ENCODE data around the gene DYNC1H1. TPM values are rescaled to one million over a fixed set of nuclear protein-coding genes. Genes with fewer than 3 reads are reported as not detected.
A peak's percentile ranks its signal among the peaks of the same experiment; 100 is the strongest.

The DYNC1H1 gene
- polyA plus RNA-seq, 1 donor from 2014 or later = 298 TPM

DNA sequence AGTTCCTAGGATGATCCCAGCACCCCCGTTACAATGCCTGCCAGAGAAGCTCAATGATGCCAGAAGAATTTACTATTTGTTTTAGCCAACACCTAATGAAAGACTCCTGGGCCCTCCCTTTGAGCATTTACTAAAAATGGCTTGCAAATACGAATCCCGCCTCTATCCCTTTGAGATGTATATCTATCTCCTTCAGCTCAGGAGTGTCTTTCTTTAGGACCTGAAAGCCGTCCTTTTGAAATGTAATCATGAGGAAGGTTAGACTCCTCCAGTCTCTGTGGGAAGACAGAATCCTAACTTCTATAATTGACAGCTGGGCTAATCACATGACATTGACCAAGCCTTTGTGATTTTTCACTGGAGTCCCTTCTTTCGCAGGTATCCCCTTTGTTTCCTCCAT, 19.2 kb upstream of the DYNC1H1 start:
- no peak for TF ChIP-seq EP300 (conservative IDR thresholded peaks at IDR 0.05; ENCODE audit: poor library complexity, severe bottlenecking)
- no peak for TF ChIP-seq SMC3 (conservative IDR thresholded peaks at IDR 0.05; ENCODE audit: poor library complexity)
- no peak for TF ChIP-seq POLR2AphosphoS5 (IDR thresholded peaks at IDR 0.05)
- no peak for TF ChIP-seq TAF1 (IDR thresholded peaks at IDR 0.05; ENCODE audit: low read depth)
- TF ChIP-seq MXI1 (conservative IDR thresholded peaks at IDR 0.05; ENCODE audit: poor library complexity, severe bottlenecking) = no peak
- TF ChIP-seq RAD21 (conservative IDR thresholded peaks at IDR 0.05) = no peak
- TF ChIP-seq, protein P1, sequence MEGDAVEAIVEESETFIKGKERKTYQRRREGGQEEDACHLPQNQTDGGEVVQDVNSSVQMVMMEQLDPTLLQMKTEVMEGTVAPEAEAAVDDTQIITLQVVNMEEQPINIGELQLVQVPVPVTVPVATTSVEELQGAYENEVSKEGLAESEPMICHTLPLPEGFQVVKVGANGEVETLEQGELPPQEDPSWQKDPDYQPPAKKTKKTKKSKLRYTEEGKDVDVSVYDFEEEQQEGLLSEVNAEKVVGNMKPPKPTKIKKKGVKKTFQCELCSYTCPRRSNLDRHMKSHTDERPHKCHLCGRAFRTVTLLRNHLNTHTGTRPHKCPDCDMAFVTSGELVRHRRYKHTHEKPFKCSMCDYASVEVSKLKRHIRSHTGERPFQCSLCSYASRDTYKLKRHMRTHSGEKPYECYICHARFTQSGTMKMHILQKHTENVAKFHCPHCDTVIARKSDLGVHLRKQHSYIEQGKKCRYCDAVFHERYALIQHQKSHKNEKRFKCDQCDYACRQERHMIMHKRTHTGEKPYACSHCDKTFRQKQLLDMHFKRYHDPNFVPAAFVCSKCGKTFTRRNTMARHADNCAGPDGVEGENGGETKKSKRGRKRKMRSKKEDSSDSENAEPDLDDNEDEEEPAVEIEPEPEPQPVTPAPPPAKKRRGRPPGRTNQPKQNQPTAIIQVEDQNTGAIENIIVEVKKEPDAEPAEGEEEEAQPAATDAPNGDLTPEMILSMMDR (IDR thresholded peaks at IDR 0.05; ENCODE audit: poor library complexity, severe bottlenecking) = no peak
- TF ChIP-seq REST (IDR thresholded peaks at IDR 0.05; ENCODE audit: borderline replicate concordance) = no peak
- no peak for TF ChIP-seq EZH2 (IDR thresholded peaks at IDR 0.05; ENCODE audit: borderline replicate concordance, insufficient read depth, low read length, poor library complexity, severe bottlenecking)
- no peak overlapping the region for H3K4me2 ChIP-seq (ENCODE audit: low read length)
- no peaks in the 10 kb centered on the region for H3K9me2 ChIP-seq (ENCODE audit: insufficient read depth, low read length)
- no peaks in the 10 kb centered on the region for H3K27me3 ChIP-seq (ENCODE audit: insufficient read depth, low read depth, low read length)
- H3K9ac ChIP-seq (ENCODE audit: low read length) = no peak overlapping the region
- no peak overlapping the region for H2AFZ ChIP-seq (ENCODE audit: low read depth, low read length)
- no peaks in the 10 kb centered on the region for H3K9me3 ChIP-seq (ENCODE audit: low read length)
- H3K4me3 ChIP-seq (ENCODE audit: low read length) = no peak overlapping the region
- H3K36me3 ChIP-seq (ENCODE audit: insufficient read depth, low read length) = no peaks in the 10 kb centered on the region
- H3K27ac ChIP-seq (ENCODE audit: low read length) = no peak overlapping the region
- H4K20me1 ChIP-seq (ENCODE audit: insufficient read depth) = no peaks in the 10 kb centered on the region
- H3K79me2 ChIP-seq (replicated peaks; ENCODE audit: insufficient read depth, low read length) = no peaks in the 10 kb centered on the region
- H3F3A ChIP-seq (ENCODE audit: insufficient read depth, low read length, poor library complexity, severe bottlenecking) = no peaks in the 10 kb centered on the region

- H3K27ac ChIP-seq (ENCODE audit: low read length) = peak overlapping the region; percentile 98
- H3K9me3 ChIP-seq (ENCODE audit: low read length) = no peaks in the 10 kb centered on the region
- peak overlapping the region; percentile 78 for H2AFZ ChIP-seq (ENCODE audit: low read depth, low read length)
- H3K27me3 ChIP-seq (ENCODE audit: insufficient read depth, low read depth, low read length) = no peaks in the 10 kb centered on the region
- H3K79me2 ChIP-seq (replicated peaks; ENCODE audit: insufficient read depth, low read length) = no peaks in the 10 kb centered on the region
- no peaks in the 10 kb centered on the region for H3F3A ChIP-seq (ENCODE audit: insufficient read depth, low read length, poor library complexity, severe bottlenecking)
- H3K4me3 ChIP-seq (ENCODE audit: low read length) = peak overlapping the region; percentile 87
- H3K9ac ChIP-seq (ENCODE audit: low read length) = peak overlapping the region; percentile 96
- no peaks in the 10 kb centered on the region for H4K20me1 ChIP-seq (ENCODE audit: insufficient read depth)
- TF ChIP-seq EP300 (conservative IDR thresholded peaks at IDR 0.05; ENCODE audit: poor library complexity, severe bottlenecking) (no peak), MXI1 (conservative IDR thresholded peaks at IDR 0.05; ENCODE audit: poor library complexity, severe bottlenecking) (no peak), TAF1 (IDR thresholded peaks at IDR 0.05; ENCODE audit: low read depth) (no peak), POLR2AphosphoS5 (IDR thresholded peaks at IDR 0.05) (no peak), SMC3 (conservative IDR thresholded peaks at IDR 0.05; ENCODE audit: poor library complexity) (no peak), RAD21 (conservative IDR thresholded peaks at IDR 0.05) (no peak), REST (IDR thresholded peaks at IDR 0.05; ENCODE audit: borderline replicate concordance) (no peak), EZH2 (IDR thresholded peaks at IDR 0.05; ENCODE audit: borderline replicate concordance, insufficient read depth, low read length, poor library complexity, severe bottlenecking) (no peak)
- TF ChIP-seq, protein P1 (IDR thresholded peaks at IDR 0.05; ENCODE audit: poor library complexity, severe bottlenecking) = no peak
- H3K9me2 ChIP-seq (ENCODE audit: insufficient read depth, low read length) = no peaks in the 10 kb centered on the region
- no peaks in the 10 kb centered on the region for H3K36me3 ChIP-seq (ENCODE audit: insufficient read depth, low read length)
- peak overlapping the region; percentile 87 for H3K4me2 ChIP-seq (ENCODE audit: low read length)
These were observed 16.8 kb upstream of the DYNC1H1 start for GRCh38 chr14:101947577-101947903.
